SK-N-MC (cell line): ENCODE measurements around the gene MACROD2.

Source experiments
- EZH2 ChIP-seq: fragments of 200-600 bp; sonication (generic); IDR thresholded peaks from one replicate; pipeline ENCODE4 v1.6.1; 2017; ENCODE audit warnings: antibody characterized with exemption
- FOXP2 ChIP-seq: optimal IDR thresholded peaks from 2 replicates; pipeline ENCODE3; 2011; ENCODE audit warnings: mild to moderate bottlenecking, moderate library complexity; ENCODE audit not compliant: insufficient read depth; ENCODE audit errors: extremely low read length, control extremely low read depth
- POLR2AphosphoS5 ChIP-seq: IDR thresholded peaks from 2 replicates; pipeline ENCODE4 v1.6.1; 2012; ENCODE audit warnings: mild to moderate bottlenecking, low read depth, low read length, borderline replicate concordance

- no peak for TF ChIP-seq EZH2
- no peak for TF ChIP-seq POLR2AphosphoS5
- TF ChIP-seq FOXP2: no peak
Observed at GRCh38 chr20:14453259-14453658, 457.9 kb downstream of the MACROD2 start.
